Measurements from ENCODE around the gene NOPCHAP1.

DNA sequence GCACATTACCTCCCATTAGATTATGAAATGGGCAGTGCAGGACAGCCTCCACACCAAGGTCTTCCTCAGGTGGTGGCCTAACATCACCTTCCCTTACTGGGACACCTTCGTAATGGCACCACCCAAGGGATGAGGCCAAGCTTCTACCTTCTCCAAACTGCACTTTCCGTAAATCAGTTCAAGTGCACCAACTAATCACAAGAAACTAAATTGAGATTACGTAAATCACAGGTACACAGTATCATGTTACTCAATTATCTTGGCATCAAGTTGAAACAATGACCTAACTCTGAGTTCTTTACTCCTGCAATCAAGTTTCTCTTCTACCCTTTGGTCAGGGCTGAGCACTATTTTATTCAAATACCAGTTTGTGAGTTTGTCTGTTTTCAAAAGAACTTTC, 41.9 kb upstream of the NOPCHAP1 start:
- TF ChIP-seq, protein P1, sequence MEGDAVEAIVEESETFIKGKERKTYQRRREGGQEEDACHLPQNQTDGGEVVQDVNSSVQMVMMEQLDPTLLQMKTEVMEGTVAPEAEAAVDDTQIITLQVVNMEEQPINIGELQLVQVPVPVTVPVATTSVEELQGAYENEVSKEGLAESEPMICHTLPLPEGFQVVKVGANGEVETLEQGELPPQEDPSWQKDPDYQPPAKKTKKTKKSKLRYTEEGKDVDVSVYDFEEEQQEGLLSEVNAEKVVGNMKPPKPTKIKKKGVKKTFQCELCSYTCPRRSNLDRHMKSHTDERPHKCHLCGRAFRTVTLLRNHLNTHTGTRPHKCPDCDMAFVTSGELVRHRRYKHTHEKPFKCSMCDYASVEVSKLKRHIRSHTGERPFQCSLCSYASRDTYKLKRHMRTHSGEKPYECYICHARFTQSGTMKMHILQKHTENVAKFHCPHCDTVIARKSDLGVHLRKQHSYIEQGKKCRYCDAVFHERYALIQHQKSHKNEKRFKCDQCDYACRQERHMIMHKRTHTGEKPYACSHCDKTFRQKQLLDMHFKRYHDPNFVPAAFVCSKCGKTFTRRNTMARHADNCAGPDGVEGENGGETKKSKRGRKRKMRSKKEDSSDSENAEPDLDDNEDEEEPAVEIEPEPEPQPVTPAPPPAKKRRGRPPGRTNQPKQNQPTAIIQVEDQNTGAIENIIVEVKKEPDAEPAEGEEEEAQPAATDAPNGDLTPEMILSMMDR (IDR thresholded peaks at IDR 0.05; ENCODE audit: low read length) = no peak
- no peak for TF ChIP-seq EZH2 (IDR thresholded peaks at IDR 0.05; ENCODE audit: borderline replicate concordance, low read length)
